ENCODE measurements around the gene ZEB2.

- TF ChIP-seq, protein P1, sequence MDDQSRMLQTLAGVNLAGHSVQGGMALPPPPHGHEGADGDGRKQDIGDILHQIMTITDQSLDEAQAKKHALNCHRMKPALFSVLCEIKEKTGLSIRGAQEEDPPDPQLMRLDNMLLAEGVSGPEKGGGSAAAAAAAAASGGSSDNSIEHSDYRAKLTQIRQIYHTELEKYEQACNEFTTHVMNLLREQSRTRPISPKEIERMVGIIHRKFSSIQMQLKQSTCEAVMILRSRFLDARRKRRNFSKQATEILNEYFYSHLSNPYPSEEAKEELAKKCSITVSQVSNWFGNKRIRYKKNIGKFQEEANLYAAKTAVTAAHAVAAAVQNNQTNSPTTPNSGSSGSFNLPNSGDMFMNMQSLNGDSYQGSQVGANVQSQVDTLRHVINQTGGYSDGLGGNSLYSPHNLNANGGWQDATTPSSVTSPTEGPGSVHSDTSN (IDR thresholded peaks at IDR 0.05): no peak
- TF ChIP-seq, protein P2, sequence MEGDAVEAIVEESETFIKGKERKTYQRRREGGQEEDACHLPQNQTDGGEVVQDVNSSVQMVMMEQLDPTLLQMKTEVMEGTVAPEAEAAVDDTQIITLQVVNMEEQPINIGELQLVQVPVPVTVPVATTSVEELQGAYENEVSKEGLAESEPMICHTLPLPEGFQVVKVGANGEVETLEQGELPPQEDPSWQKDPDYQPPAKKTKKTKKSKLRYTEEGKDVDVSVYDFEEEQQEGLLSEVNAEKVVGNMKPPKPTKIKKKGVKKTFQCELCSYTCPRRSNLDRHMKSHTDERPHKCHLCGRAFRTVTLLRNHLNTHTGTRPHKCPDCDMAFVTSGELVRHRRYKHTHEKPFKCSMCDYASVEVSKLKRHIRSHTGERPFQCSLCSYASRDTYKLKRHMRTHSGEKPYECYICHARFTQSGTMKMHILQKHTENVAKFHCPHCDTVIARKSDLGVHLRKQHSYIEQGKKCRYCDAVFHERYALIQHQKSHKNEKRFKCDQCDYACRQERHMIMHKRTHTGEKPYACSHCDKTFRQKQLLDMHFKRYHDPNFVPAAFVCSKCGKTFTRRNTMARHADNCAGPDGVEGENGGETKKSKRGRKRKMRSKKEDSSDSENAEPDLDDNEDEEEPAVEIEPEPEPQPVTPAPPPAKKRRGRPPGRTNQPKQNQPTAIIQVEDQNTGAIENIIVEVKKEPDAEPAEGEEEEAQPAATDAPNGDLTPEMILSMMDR (IDR thresholded peaks at IDR 0.05): no peak
- TF ChIP-seq TP53 (CRISPR knock-in tag; IDR thresholded peaks at IDR 0.05) (no peak), BHLHE40 (IDR thresholded peaks at IDR 0.05; ENCODE audit: low read depth, low read length) (no peak), RFX5 (IDR thresholded peaks at IDR 0.05) (no peak), MAX (IDR thresholded peaks at IDR 0.05) (no peak), MAZ (IDR thresholded peaks at IDR 0.05; ENCODE audit: borderline replicate concordance, low read depth, low read length) (no peak), JUN (IDR thresholded peaks at IDR 0.05) (no peak), POLR2A (IDR thresholded peaks at IDR 0.05; ENCODE audit: low read length) (no peak), CBX2 (IDR thresholded peaks at IDR 0.05; ENCODE audit: borderline replicate concordance, low read depth) (no peak), EP300 (IDR thresholded peaks at IDR 0.05) (no peak)
- TF ChIP-seq, protein P3, sequence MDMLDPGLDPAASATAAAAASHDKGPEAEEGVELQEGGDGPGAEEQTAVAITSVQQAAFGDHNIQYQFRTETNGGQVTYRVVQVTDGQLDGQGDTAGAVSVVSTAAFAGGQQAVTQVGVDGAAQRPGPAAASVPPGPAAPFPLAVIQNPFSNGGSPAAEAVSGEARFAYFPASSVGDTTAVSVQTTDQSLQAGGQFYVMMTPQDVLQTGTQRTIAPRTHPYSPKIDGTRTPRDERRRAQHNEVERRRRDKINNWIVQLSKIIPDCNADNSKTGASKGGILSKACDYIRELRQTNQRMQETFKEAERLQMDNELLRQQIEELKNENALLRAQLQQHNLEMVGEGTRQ (IDR thresholded peaks at IDR 0.05): no peak
- TF ChIP-seq, protein P4, sequence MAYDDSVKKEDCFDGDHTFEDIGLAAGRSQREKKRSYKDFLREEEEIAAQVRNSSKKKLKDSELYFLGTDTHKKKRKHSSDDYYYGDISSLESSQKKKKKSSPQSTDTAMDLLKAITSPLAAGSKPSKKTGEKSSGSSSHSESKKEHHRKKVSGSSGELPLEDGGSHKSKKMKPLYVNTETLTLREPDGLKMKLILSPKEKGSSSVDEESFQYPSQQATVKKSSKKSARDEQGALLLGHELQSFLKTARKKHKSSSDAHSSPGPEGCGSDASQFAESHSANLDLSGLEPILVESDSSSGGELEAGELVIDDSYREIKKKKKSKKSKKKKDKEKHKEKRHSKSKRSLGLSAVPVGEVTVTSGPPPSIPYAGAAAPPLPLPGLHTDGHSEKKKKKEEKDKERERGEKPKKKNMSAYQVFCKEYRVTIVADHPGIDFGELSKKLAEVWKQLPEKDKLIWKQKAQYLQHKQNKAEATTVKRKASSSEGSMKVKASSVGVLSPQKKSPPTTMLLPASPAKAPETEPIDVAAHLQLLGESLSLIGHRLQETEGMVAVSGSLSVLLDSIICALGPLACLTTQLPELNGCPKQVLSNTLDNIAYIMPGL (CRISPR knock-in tag; IDR thresholded peaks at IDR 0.05; ENCODE audit: borderline replicate concordance): no peak
Measured at GRCh38 chr2:144446136-144446535, 73.8 kb downstream of the ZEB2 start.
